OCI-LY1 (cell line): ENCODE data around the gene ZNF23.

ENCODE experiments used
- CTCF ChIP-seq: fragments of 200-600 bp; sonication (generic), shearing (Covaris generic); IDR thresholded peaks from 2 replicates; pipeline ENCODE4 v1.5.1; 2017; ENCODE audit warnings: mild to moderate bottlenecking, antibody characterized with exemption, low read length, moderate library complexity, mixed read lengths
- EZH2 ChIP-seq: fragments of 200-600 bp; sonication (generic), shearing (Covaris generic); IDR thresholded peaks from 2 replicates; pipeline ENCODE4 v1.8.0; 2017; ENCODE audit warnings: borderline replicate concordance, mixed run types, mild to moderate bottlenecking, antibody characterized with exemption, low read length, moderate library complexity, mixed read lengths

- TF ChIP-seq EZH2 (no peak), CTCF (no peak)
These were observed 48.7 kb downstream of the ZNF23 start for GRCh38 chr16:71413341-71413740.
